Activated CD8-positive, alpha-beta T cell treated with anti-CD3 and anti-CD28 coated beads for 36 hours (primary cell): ENCODE results near the gene BLCAP. TPM values are rescaled to one million over a fixed set of nuclear protein-coding genes. Genes with fewer than 3 reads are reported as not detected.

Experiments used
- ATAC-seq: fragments of 200-7000 bp; cut with Tn5 transposase; one replicate; pipeline ENCODE4 v1.10.0; 2021; ENCODE audit warnings: mild to moderate bottlenecking, moderate library complexity
- CTCF ChIA-PET: fragments of 350-600 bp; sonication (Branson Sonifier 250); formaldehyde crosslinking; loops from one replicate; lab custom pipeline; 2021; ENCODE audit warnings: antibody characterized with exemption; lab: Charles Lee
- POLR2A ChIA-PET: fragments of 350-600 bp; sonication (Branson Sonifier 250); formaldehyde crosslinking; loops from one replicate; lab custom pipeline; 2021; ENCODE audit warnings: antibody characterized with exemption; lab: Charles Lee
- DNase-seq: peaks from one replicate; pipeline ENCODE4 v3.0.0-alpha.2; 2020
- H3K27ac Mint-ChIP-seq: one replicate; pipeline ENCODE4 v1.8.0; 2021; ENCODE audit warnings: mild to moderate bottlenecking, mixed read lengths
- H3K27me3 Mint-ChIP-seq: one replicate; pipeline ENCODE4 v1.8.0; 2021; ENCODE audit warnings: mixed read lengths
- H3K36me3 Mint-ChIP-seq: one replicate; pipeline ENCODE4 v1.8.0; 2021; ENCODE audit warnings: low read depth, mixed read lengths
- H3K4me1 Mint-ChIP-seq: one replicate; pipeline ENCODE4 v1.8.0; 2021; ENCODE audit warnings: low read depth, mixed read lengths
- H3K4me3 Mint-ChIP-seq: one replicate; pipeline ENCODE4 v1.8.0; 2021; ENCODE audit warnings: mild to moderate bottlenecking, moderate library complexity, mixed read lengths
- H3K9me3 Mint-ChIP-seq: one replicate; pipeline ENCODE4 v1.8.0; 2021; ENCODE audit warnings: mixed read lengths
- intact Hi-C: fragments of 100-400 bp; cut with micrococcal nuclease; formaldehyde crosslinking; loops from one replicate; pipeline ENCODE4 v1.10.0; 2022
- total RNA-seq, 2 experiments: library from RNA; stranded (reverse); gene quantifications; one replicate each; pipeline ENCODE4 v1.2.3, GENCODE V29; 2021
- TF ChIP-seq, protein P1 (sequence below): fragments of 200-600 bp; IDR thresholded peaks from one replicate; pipeline ENCODE4 v1.8.0; 2022; ENCODE audit warnings: antibody characterized with exemption, mild to moderate bottlenecking

The BLCAP gene
- total RNA-seq, 2 experiments from 2014 or later: 27.6 to 27.9 TPM

DNA sequence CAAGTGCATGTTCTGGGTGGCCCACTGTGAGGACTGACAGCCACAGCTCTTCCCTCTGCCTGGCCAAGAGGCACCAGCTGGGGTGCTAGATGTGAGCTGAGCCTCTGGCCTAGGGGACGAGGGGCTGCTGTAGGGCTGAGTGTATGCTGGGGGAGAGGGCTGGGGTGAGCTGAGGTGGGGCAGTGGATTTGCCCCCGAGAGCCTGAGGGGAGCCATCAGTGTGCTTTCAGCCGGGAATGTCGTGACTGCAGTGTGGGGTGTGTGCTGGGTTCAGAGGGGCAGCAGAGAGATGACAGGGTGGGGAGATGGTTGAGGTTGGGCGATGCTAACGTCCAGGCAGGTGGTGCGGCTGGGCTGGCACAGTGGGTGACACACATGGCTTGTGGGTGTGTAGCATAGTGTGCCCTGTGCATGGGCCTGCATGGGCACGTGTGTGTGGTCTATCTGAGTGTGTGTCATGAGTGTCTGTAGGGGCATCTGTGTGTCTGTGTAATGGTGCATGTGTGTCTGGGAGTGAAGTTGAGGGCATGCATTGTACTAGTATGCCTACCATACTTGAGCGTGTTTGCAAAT is 46.0 kb upstream of the BLCAP start:
- no peaks in the 10 kb centered on the region for H3K9me3 Mint-ChIP-seq
- intact Hi-C loops: no loop called here
- no peak overlapping the region for H3K27ac Mint-ChIP-seq
- no peak overlapping the region for H3K4me3 Mint-ChIP-seq
- H3K36me3 Mint-ChIP-seq: no peaks in the 10 kb centered on the region
- no peaks in the 10 kb centered on the region for H3K4me1 Mint-ChIP-seq
- POLR2A ChIA-PET: no interaction called here
- ATAC-seq (no peak), DNase-seq (no peak)
- TF ChIP-seq, protein P1, sequence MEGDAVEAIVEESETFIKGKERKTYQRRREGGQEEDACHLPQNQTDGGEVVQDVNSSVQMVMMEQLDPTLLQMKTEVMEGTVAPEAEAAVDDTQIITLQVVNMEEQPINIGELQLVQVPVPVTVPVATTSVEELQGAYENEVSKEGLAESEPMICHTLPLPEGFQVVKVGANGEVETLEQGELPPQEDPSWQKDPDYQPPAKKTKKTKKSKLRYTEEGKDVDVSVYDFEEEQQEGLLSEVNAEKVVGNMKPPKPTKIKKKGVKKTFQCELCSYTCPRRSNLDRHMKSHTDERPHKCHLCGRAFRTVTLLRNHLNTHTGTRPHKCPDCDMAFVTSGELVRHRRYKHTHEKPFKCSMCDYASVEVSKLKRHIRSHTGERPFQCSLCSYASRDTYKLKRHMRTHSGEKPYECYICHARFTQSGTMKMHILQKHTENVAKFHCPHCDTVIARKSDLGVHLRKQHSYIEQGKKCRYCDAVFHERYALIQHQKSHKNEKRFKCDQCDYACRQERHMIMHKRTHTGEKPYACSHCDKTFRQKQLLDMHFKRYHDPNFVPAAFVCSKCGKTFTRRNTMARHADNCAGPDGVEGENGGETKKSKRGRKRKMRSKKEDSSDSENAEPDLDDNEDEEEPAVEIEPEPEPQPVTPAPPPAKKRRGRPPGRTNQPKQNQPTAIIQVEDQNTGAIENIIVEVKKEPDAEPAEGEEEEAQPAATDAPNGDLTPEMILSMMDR: no peak
- CTCF ChIA-PET: interaction anchor here (1.0 kb wide), 1 partner anchor 12 kb away, joined by 3 read pairs; no protein-coding TSS in a partner anchor
- peaks cover 22% of the 10 kb centered on the region for H3K27me3 Mint-ChIP-seq

DNA sequence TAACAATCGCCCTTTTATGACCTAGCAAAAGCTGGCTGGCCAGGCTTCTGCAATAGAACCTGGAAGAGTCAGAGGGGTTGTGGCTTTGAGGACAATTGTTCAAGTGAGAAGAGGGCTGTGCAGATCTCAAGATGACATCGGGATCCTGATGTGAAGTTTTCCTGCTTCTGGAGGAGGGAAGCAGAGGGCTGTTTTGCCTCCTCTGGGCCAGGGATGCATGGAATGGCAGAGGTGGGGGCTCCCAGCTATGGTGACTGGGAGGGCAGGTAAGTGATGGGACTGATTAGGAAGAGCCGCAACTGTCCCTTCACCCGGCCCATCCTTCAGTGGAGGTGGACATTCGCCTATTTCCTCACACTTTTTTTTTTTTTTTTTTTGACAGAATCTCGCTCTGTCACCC is 43.4 kb upstream of the BLCAP start:
- intact Hi-C loops: no loop called here
- no peak for DNase-seq
- POLR2A ChIA-PET: no interaction called here
- no peak for ATAC-seq
- Mint-ChIP-seq H3K27ac (no peak overlapping the region), H3K27me3 (peaks cover 30% of the 10 kb centered on the region), H3K9me3 (no peaks in the 10 kb centered on the region), H3K4me3 (no peak overlapping the region), H3K36me3 (no peaks in the 10 kb centered on the region), H3K4me1 (no peaks in the 10 kb centered on the region)
- CTCF ChIA-PET: no interaction called here
- TF ChIP-seq, protein P1: no peak

DNA sequence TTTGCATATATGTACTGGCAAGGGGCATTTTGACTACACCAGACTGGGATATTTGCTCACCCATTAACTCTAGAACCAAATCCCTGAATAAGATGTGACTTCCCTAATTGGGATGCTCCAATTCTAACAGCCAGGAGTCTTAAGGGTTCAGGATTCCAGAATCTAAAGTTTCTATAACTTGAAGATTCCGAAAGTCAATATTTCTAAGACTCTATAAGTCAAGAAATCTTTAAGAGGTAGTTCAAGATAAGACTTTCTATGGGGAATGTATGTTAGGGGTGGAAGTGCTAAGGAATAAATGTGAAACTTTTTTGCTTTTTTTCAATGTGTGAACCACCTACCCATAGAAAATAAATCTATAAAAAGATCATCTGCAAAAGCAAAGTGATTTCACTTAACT is 42.7 kb upstream of the BLCAP start:
- Mint-ChIP-seq H3K4me1 (no peaks in the 10 kb centered on the region), H3K4me3 (no peak overlapping the region), H3K9me3 (no peaks in the 10 kb centered on the region), H3K27ac (no peak overlapping the region), H3K36me3 (no peaks in the 10 kb centered on the region), H3K27me3 (peaks cover 33% of the 10 kb centered on the region)
- ChIA-PET CTCF (no interaction called here), POLR2A (no interaction called here)
- ATAC-seq: no peak
- TF ChIP-seq, protein P1: no peak
- no peak for DNase-seq
- intact Hi-C loops: no loop called here

DNA sequence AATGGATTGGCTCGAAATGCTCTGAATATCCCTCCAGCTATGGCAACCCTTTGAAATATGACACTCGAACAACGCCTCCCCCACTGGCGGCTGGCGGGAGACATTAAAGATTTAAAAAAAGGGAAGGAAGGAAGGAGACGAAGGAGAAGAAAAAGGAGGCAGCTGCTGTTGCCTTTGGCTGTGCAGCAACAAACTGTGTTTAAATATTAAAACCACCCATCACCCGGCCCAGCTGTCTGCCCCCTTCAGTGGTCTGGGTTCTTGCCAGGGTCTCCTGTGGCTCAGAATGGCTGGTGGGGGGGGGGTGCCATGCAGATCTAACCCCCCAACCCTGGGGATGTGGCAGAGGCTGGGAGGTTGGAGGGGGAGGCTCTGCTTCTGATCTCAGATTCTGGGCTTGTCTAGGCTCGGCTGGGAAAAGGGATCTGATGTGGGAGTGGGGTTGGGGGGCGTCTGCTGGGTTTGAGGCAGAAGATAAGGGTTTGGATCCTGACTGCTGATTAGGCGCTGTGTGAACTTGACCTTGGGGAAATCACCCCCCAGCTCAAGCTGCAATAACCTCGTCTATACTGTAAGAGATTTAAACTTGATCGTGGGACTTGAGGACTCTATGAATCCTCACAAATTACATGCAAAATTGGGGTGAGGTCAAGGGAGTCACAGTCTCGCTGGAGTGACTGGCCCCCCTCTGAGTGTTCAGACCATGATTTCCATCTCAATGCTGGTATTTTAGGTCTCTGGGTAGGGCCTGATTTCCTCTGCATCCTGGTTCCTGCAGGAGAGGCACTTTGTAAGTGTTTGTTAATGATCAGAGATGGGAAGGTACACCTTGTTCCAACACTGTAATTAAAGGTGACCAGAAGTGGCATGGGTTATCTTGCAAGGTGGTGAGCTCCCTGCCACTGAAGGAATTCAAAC is 40.3 kb upstream of the BLCAP start:
- Mint-ChIP-seq H3K27me3 (peaks cover 37% of the 10 kb centered on the region), H3K27ac (no peak overlapping the region), H3K9me3 (no peaks in the 10 kb centered on the region), H3K4me1 (no peaks in the 10 kb centered on the region), H3K36me3 (no peaks in the 10 kb centered on the region), H3K4me3 (no peak overlapping the region)
- no peak for ATAC-seq
- TF ChIP-seq, protein P1: no peak
- DNase-seq: no peak
- intact Hi-C loops: loop anchor here (10.0 kb wide), 2 partner anchors 327 to 427 kb away; no protein-coding TSS in a partner anchor
- POLR2A ChIA-PET: no interaction called here
- CTCF ChIA-PET: no interaction called here

DNA sequence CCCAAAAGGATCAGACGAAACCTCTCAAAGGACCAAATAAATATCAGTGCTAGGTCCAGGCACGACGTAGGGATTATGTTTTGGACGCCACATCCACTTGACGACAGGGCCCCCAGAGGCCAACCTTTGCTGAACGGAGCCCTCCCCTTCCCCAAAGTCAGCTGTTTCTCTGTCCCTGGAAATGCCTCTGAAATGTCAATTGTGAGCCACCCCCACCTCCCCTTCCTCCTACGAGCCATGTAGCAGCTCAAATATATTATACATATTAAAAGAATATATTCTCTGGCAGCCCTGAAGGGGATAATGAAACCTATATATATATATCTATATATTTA is 39.6 kb upstream of the BLCAP start:
- H3K27ac Mint-ChIP-seq: no peak overlapping the region
- TF ChIP-seq, protein P1: no peak
- H3K9me3 Mint-ChIP-seq: no peaks in the 10 kb centered on the region
- ATAC-seq: no peak
- H3K4me3 Mint-ChIP-seq: no peak overlapping the region
- CTCF ChIA-PET: no interaction called here
- no peak for DNase-seq
- intact Hi-C loops: loop anchor here (10.0 kb wide), 2 partner anchors 328 to 428 kb away; no protein-coding TSS in a partner anchor
- H3K27me3 Mint-ChIP-seq: peaks cover 35% of the 10 kb centered on the region
- POLR2A ChIA-PET: no interaction called here
- no peaks in the 10 kb centered on the region for H3K4me1 Mint-ChIP-seq
- H3K36me3 Mint-ChIP-seq: no peaks in the 10 kb centered on the region
